Keratinocyte (primary cell): ENCODE data around the gene DOCK1. TPM values are rescaled to one million over a fixed set of nuclear protein-coding genes. Genes with fewer than 3 reads are reported as not detected.

ENCODE experiments used
- DNase-seq: peaks from one replicate; pipeline ENCODE4 v3.0.0-alpha.2; 2011; ENCODE audit warnings: low read depth, missing footprints, low spot score
- FAIRE-seq: peaks from 2 replicates; lab custom pipeline; 2011; peaks lifted over from hg19 to GRCh38; lab: Jason Lieb, UNC
- H2AFZ ChIP-seq: 2 replicates; pipeline ENCODE4 v1.6.0; 2012; ENCODE audit warnings: low read length, control low read depth, inconsistent platforms; ENCODE audit not compliant: control insufficient read depth
- H3K27ac ChIP-seq: 2 replicates; pipeline ENCODE4 v1.5.1; 2011; ENCODE audit warnings: low read length; ENCODE audit not compliant: control insufficient read depth, insufficient read depth
- H3K27me3 ChIP-seq: 3 replicates; pipeline ENCODE4 v1.6.0; 2011; ENCODE audit warnings: low read length; ENCODE audit not compliant: control insufficient read depth, insufficient read depth; ENCODE audit errors: extremely low read depth
- H3K36me3 ChIP-seq, 2 experiments: 2 replicates in 1 of 2; 3 replicates in 1 of 2; pipeline ENCODE4 v1.5.1; 2011; ENCODE audit warnings: low read length in 2 of 2, mild to moderate bottlenecking in 1 of 2; ENCODE audit not compliant: control insufficient read depth in 2 of 2, insufficient read depth in 2 of 2; ENCODE audit errors: extremely low read depth in 1 of 2
- H3K4me1 ChIP-seq: 3 replicates; pipeline ENCODE4 v1.5.1; 2011; ENCODE audit warnings: low read length; ENCODE audit not compliant: control insufficient read depth, insufficient read depth; ENCODE audit errors: extremely low read depth
- H3K4me2 ChIP-seq: 3 replicates; pipeline ENCODE4 v1.6.0; 2011; ENCODE audit warnings: low read depth, low read length; ENCODE audit not compliant: control insufficient read depth, insufficient read depth; ENCODE audit errors: extremely low read depth
- H3K4me3 ChIP-seq, 3 experiments: fragments of 200-600 bp in 1 of 3; sonication (generic) in 1 of 3; 2 replicates in 2 of 3; 3 replicates in 1 of 3; pipeline ENCODE4 v1.5.1; 2011 to 2016; ENCODE audit warnings: low read length in 3 of 3, mild to moderate bottlenecking in 3 of 3, control low read depth in 2 of 3, inconsistent platforms in 1 of 3, low read depth in 1 of 3, mixed read lengths in 1 of 3, mixed run types in 1 of 3, moderate library complexity in 1 of 3; ENCODE audit not compliant: control insufficient read depth in 2 of 3, insufficient read depth in 2 of 3; ENCODE audit errors: extremely low read depth in 1 of 3
- H3K79me2 ChIP-seq: 2 replicates; pipeline ENCODE4 v1.6.0; 2012; ENCODE audit warnings: low read length; ENCODE audit not compliant: control insufficient read depth, insufficient read depth
- H3K9ac ChIP-seq: 3 replicates; pipeline ENCODE4 v1.6.0; 2011; ENCODE audit warnings: low read length; ENCODE audit not compliant: control insufficient read depth, insufficient read depth; ENCODE audit errors: extremely low read depth
- H3K9me1 ChIP-seq: 3 replicates; pipeline ENCODE4 v1.6.0; 2011; ENCODE audit warnings: low read length; ENCODE audit not compliant: control insufficient read depth, insufficient read depth; ENCODE audit errors: extremely low read depth
- H3K9me3 ChIP-seq: 2 replicates; pipeline ENCODE4 v1.5.1; 2012; ENCODE audit warnings: low read depth, low read length; ENCODE audit not compliant: control insufficient read depth
- H4K20me1 ChIP-seq: 3 replicates; pipeline ENCODE4 v1.6.0; 2011; ENCODE audit warnings: low read length; ENCODE audit not compliant: control insufficient read depth, insufficient read depth; ENCODE audit errors: extremely low read depth
- CTCF ChIP-seq, 3 experiments: IDR thresholded peaks in 1 of 3; conservative IDR thresholded peaks in 1 of 3; optimal IDR thresholded peaks in 1 of 3; 2 replicates in 2 of 3; 3 replicates in 1 of 3; pipeline versions ENCODE3 to v1.5.1; 2011; ENCODE audit warnings: low read length in 3 of 3, mild to moderate bottlenecking in 3 of 3, moderate library complexity in 2 of 3, control low read depth in 1 of 3, inconsistent platforms in 1 of 3; ENCODE audit not compliant: insufficient read depth in 2 of 3; ENCODE audit errors: extremely low read depth in 1 of 3
- EZH2 ChIP-seq: IDR thresholded peaks from one replicate; pipeline ENCODE4 v1.6.1; 2012; ENCODE audit warnings: inconsistent platforms, mild to moderate bottlenecking, low read length, moderate library complexity
- dilution Hi-C: fragments of 300-500 bp; cut with MboI; formaldehyde crosslinking; loops from one replicate; pipeline ENCODE4 v1.7.0; 2020; ENCODE audit warnings: low sequenced_read_pairs; ENCODE audit not compliant: extremely low pct_ligation_motif_present
- polyA plus RNA-seq, 5 experiments: library from polyadenylated mRNA; depleted of rRNA in 3 of 5; stranded (reverse) in 3 of 5; stranded (forward) in 1 of 5; unstranded in 1 of 5; fragments of >200 nt; gene quantifications; 1 replicate in 1 of 5; 2 replicates in 3 of 5; 3 replicates in 1 of 5; pipeline versions ENCODE4 v1.2.1 to v1.2.3, GENCODE V29; 2011 to 2012; ENCODE audit warnings: missing spikeins in 2 of 5, low read depth in 1 of 5, low replicate concordance in 1 of 5

The DOCK1 gene
- polyA plus RNA-seq, 1 donor (not counting 4 experiments of a cell fraction or from before 2014, with no cell fraction given), result 15.7 TPM

- Histone ChIP-seq H3K27me3 (no peaks in the 10 kb centered on the region), H3K9ac (no peak overlapping the region), H3K9me1 (no peaks in the 10 kb centered on the region), H3K27ac (no peak overlapping the region), H3K4me2 (no peak overlapping the region), H3K9me3 (no peaks in the 10 kb centered on the region), H3K4me1 (peaks cover 2% of the 10 kb centered on the region), H4K20me1 (no peaks in the 10 kb centered on the region), H3K36me3 (no peaks in the 10 kb centered on the region), H2AFZ (no peak overlapping the region), H3K4me3 (no peak overlapping the region), H3K79me2 (no peaks in the 10 kb centered on the region)
- dilution Hi-C loops, result no loop called here
- TF ChIP-seq CTCF (optimal IDR thresholded peaks at IDR 0.05 in 1 of 3, IDR thresholded peaks at IDR 0.05 in 1 of 3, conservative IDR thresholded peaks at IDR 0.05 in 1 of 3; ENCODE audit: extremely low read depth in 1 of 3, insufficient read depth in 2 of 3, low read length in 3 of 3) (no peak), EZH2 (no peak)
- DNase-seq (no peak), FAIRE-seq (no peak)
Observed at GRCh38 chr10:127456122-127456521, 550.9 kb downstream of the DOCK1 start.

GRCh38 chr10:127458016-127458810 lies 553.0 kb downstream of the DOCK1 start:
- H3K27me3 ChIP-seq, result no peaks in the 10 kb centered on the region
- H3K4me1 ChIP-seq, result peaks cover 2% of the 10 kb centered on the region
- dilution Hi-C loops, result no loop called here
- no peaks in the 10 kb centered on the region for H3K9me1 ChIP-seq
- no peaks in the 10 kb centered on the region for H3K79me2 ChIP-seq
- FAIRE-seq (no peak), DNase-seq (no peak)
- no peak overlapping the region for H3K9ac ChIP-seq
- H3K4me3 ChIP-seq, result no peak overlapping the region
- H3K36me3 ChIP-seq, result no peaks in the 10 kb centered on the region
- no peaks in the 10 kb centered on the region for H4K20me1 ChIP-seq
- no peak overlapping the region for H3K4me2 ChIP-seq
- no peak overlapping the region for H3K27ac ChIP-seq
- TF ChIP-seq EZH2 (no peak), CTCF (optimal IDR thresholded peaks at IDR 0.05 in 1 of 3, IDR thresholded peaks at IDR 0.05 in 1 of 3, conservative IDR thresholded peaks at IDR 0.05 in 1 of 3; ENCODE audit: extremely low read depth in 1 of 3, insufficient read depth in 2 of 3, low read length in 3 of 3) (no peak)
- no peaks in the 10 kb centered on the region for H3K9me3 ChIP-seq
- H2AFZ ChIP-seq, result no peak overlapping the region
